Fibroblast of the conjunctiva (primary cell): ENCODE results near the gene YRDC.

Experiments
- DNase-seq: peaks from one replicate; pipeline ENCODE4 v3.0.0-alpha.2; 2010; ENCODE audit warnings: low read depth

Gene YRDC, protein sequence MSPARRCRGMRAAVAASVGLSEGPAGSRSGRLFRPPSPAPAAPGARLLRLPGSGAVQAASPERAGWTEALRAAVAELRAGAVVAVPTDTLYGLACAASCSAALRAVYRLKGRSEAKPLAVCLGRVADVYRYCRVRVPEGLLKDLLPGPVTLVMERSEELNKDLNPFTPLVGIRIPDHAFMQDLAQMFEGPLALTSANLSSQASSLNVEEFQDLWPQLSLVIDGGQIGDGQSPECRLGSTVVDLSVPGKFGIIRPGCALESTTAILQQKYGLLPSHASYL

DNA sequence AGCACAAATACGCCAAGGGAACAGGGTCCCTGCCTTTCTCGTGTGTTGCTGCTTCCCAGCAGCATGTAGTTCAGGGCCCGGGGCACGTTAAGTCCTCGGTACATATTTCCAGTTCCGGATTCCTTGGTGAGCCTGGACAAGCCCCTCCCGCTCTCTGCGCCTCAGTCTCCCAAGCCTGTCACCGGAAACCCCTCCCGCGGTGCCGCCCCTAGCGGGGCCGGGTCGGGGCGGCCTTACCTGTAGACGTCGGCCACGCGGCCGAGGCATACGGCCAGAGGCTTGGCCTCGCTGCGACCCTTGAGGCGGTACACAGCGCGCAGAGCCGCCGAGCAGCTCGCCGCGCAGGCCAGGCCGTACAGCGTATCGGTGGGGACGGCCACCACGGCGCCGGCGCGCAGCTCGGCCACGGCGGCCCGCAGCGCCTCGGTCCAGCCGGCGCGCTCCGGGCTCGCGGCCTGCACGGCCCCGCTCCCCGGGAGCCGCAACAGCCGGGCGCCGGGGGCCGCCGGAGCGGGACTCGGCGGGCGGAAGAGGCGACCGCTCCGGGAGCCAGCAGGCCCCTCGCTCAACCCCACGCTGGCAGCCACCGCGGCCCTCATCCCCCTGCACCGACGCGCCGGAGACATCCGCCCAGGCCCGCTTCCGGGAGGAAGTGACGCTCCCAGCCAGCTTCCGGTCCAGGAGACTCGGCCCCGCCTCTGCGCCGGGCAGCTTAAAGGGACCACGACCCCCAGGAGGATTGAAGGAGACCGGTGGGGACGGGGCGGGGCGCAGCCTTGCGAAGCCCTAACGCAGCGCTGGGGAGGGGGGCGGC is at the start of gene YRDC, which contains the start of gene C1orf122:
Gene YRDC, minus strand, starts transcription at position 654 of the 814 bp plus-strand sequence. Its CDS starts 28 bp downstream, at position 626.
Gene C1orf122, plus strand, starts transcription at position 236 of the 814 bp plus-strand sequence. CDS start 615 bp downstream, outside the sequence.
- peak; percentile 80 for DNase-seq

DNA sequence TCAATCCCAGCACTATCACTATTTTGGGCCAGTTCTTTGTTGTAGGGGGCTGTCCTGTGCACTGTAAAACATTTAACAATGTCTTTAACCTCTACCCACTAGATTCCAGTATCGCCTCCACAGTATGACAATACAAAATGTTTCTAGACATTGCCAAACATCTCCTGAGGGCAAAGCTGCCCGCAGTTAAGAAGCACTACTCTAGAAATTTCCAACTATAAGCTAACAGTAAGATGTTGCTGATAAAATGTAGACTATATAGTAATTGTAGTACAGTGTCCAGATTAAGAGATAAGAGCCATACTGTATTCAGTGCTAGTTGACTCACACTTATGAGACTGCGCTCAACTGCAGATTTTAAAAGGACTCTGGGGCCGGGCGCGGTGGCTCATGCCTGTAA is 46.4 kb upstream of the YRDC start:
- DNase-seq = no peak

DNA sequence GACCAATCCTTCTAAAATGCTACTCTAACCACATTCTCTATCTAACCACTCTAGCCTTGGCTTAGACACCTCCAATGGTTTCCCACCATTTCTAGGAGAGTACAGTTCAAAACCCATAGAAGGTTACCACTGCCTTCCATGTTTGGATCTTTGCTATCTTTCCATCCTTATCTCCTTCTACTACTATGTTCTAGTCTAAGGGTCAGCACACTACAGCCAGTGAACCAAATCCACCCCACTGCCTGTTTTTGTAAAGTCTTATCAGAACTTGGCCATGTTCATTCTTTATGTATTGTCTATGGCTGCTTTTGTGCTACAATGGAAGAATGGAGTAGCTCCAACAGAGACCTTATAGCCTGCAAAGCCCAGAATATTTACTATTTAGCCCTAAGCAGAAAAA is 45.1 kb upstream of the YRDC start:
- no peak for DNase-seq

DNA sequence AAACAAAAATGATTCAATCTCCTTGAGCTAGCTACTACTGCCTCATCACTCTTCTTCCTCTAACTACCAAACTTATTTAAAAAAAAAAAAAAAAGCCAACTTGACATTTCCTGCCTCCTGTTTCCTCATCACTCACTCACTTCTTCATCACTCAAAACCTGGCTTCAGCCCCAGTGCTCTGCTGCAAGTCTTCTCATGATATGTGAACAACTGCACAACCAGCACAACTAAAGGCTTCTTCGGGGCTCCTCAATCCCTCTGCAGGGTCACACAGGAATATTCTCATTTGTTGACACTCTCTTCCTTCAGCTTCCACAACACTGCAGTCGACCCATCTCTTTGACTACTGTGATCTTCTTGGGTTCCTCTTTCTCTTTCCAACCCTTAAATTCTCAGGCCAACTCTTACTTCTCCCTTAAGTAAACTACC is 43.8 kb upstream of the YRDC start:
- no peak for DNase-seq

DNA sequence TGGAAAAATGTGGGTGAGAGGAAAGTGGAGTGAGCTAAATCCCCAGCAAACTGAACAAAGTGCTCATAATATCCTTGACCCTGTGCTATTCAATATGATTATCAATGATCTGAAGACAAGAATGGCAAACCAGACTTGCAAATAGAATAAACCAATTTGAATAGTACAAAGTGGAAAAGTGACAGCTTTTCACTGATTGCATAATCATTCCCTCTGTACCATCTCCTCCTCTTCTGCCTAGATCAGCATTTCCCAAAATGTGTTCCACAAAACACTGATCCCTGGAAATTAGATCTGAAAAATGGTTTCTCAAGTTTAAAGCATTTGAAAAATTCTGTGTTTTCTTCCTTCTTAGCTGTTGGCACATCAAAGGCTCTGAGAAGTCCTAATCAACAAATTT is 43.3 kb upstream of the YRDC start:
- DNase-seq = no peak

DNA sequence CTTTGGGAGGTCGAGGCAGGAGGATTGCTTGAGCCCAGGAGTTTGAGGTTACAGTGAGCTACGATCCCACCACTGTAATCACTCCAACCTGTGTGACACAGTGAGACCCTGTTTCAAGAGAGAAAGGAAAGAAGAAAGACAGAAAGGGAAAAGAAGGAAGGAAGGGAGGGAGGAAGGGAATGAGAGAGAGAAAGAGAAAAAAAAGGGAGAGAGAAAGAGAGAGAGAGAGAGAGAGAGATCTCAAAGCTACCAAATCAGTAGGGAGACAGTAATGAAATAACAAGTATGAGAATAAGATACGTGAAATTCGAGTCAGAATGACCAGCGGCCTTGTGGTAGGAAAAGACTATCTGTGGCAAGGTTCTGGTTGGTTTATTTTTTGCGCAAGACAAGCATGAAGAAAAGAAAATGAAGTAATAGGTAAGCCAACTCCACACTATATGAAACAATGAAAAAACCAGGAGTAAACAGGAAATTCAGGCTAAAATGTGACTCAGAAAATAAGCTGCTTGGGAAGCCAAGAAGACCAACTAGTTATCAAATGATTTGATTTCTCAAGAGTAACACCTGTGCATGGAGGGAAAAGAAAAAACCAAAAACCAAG is 42.4 kb upstream of the YRDC start:
- no peak for DNase-seq

DNA sequence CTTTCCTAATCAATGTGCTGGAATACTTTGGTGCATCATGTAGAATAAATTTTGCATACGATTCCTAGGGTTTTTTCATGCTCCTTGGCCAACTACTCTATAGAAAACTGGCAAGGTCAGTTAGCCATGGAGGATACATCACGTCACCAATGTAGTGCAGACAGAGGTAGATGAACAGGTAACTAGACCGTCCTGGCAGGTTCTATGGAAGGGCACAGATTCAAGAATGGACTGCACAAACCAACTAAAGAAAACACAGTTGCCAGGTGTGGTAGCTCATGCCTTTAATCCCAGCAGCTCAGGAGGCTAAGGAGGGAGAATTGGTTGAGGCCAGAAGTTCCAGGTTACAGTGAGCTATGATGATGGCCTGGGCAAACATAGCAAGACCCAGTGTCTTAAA is 41.5 kb upstream of the YRDC start:
- DNase-seq = no peak

DNA sequence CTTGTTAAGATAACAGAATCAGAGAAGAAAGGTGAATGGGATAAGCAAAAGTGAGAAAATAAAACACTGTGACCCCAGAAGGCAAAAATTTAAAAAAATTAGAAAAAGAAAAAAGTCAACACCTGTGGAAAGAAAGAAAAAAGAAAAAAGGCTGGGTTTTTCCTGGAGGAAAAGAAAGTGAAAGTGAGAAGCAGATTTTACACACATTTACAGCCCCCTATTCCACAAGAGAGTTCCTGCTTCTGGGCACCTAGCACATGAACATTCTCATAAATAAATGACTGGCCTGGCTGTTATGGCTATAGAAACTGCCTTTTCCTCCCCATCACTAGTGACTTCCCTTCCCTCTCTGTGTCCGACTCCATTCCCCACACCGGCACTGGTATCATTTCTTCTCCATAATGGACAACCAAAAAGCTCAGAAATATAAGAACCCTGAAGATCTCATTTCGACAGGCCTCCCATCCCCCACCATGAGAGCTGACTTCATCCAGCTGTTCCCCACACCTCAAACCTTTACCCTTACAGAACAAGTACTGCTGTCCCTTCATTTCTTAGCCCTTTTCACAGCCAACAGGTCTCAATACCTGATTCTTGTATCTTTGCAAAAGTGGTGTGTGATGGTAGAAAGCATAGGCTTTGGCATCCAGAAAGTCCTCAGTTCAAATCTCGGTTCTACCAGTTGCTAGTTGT is 38.8 kb upstream of the YRDC start:
- DNase-seq = no peak

DNA sequence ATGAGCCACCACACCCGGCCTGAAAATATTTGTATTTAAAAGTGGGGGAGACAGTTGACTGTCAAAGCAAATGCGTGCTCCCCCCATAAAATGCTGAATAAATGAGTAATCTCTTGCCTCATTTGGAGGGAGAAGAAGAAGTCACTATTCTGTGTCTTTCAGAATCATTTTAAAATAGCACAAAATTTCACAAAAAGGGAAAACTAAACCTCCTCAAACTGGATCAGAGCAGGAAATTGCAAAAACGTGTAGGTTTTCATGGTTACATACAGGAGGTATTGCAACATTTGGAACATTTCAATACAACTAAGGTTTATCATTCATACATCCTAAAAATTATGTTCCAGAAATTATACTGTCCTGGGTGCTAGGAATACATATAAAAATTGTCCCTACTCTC is 37.8 kb upstream of the YRDC start:
- DNase-seq = no peak

DNA sequence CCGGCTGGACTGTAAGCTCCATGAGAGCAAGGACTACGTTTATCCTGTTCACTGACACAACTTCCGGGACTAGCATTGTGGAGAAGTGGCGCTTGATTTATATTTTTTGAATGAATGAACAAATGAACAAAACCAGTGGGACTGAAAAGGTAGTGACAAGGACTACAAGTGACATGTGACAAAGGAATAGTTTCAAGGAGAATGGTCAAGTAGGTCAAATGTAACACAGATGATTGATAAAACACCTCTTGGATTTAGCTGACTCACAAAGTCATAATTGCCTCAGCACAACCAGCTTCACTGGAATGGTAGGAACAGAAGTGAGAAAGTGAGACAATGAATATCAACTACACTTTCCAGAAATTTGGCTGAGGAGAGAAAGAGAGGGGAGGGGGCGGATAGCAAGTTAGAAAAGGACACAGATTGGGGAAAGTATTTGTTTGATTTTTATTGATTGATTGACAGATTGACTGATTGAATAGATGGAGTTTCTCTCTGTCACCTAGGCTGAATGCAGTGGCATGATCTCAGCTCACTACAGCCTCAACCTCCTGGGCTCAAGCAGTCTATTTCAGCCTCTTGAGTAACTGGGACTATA is 37.1 kb upstream of the YRDC start:
- DNase-seq = no peak

DNA sequence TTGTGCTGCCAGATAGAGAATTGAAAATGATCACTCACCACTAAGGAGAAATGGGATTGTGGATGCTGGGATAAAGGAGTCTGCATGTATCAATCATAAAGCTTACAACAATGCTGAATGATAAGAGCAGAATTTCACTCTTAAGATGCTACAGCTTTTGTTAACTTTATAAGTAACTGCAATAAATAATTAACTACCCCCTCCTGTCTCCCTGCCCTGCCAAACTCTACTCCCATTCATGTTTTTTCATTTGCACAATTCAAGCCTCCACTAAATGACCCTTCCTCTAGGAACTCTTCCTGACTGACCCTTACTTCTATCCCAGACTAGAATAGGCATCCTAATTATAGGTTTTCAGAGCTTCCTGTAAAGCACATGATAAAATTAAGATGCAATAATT is 36.5 kb upstream of the YRDC start:
- DNase-seq = no peak

DNA sequence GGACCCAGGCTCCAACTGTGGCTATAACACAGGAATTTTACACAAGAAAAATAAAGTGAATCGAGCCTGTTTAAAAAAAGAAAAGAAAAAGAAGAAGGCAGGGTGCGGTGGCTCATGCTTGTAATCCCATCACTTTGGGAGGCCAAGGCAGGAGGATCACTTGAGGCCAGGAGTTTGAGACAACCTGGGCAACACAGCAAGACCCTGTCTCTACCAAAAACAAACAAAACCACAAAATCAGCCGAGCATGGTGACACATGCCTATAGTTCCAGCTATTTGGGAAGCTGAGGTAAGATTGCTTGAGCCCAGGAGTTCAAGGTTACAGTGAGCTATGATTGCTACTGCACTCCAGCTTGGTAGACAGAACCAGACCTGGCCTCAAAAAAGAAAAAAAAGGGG is 33.6 kb upstream of the YRDC start:
- DNase-seq = no peak

DNA sequence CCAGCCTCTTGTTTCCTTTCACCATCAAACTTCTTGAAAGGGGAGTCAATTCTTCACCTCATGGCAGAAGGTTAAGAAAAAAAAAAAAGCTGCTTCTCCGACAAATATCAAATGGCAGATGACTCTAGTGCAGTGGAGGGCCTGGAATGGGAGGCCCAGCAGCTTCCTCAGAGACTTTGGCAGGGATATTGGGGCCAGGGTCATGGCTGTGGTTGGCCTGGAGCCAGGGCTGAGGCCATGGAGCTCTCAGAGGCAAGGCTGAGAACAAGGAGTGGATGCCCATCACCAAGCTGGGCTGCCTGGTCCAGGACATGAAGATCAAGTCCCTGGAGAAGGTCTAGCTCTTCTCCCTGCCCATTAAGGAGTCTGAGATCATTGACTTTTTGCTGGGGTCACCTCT is 32.7 kb upstream of the YRDC start:
- no peak for DNase-seq

DNA sequence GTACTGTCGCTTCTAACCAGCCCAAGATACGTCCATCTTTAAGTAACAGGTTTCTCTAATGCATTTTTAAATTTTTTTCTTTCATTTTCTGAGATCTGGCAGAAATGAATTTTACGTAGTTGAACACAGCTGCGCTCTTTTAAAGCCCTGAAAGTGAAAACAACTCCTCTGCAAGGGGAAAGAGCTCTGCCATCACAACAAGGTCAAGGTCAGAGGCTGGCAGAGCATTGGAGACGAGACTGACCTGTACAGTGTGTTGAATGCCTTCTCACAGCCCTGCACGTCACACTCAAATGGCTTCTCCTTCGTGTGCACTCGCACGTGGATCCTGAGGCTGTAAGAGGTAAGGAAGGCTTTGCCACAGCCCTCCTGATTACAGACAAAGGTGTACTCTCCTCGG is 31.7 kb upstream of the YRDC start:
- DNase-seq = no peak

DNA sequence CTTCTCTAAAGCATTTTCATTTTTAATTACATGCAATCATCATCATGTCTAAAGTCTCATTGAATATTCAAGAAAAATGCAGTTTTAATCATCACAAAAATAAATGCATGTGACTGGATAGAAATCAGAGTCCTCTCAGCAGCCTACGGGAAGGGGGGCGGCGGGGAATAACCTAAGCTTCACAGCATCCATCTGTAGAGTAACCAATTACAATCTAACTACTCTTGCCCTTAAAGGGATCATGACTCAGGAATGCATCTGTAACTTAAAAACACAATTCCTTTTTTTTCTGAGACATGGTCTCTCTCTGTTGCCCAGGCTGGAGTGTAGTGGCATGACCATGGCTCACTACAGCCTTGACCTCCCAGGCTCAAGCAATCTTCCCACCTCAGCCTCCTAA is 28.8 kb upstream of the YRDC start:
- no peak for DNase-seq

DNA sequence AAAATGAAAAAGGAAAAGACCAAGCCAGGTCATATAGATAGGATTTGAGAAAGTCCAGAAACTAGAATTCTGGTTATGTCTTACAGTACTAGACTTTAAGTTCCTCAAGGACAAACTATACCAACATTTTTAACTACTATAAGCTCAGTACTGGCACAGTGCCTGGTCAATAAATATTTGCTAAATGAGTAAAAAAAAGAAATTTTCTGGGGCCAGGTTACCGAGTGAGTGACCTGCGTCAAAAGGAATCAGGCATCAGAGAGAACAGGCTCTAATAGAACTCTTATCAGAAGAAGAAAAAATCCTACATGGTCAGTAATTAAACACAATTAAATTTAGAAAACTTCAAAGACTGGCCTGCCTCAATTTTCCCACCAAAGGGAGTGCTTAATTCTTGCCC is 23.8 kb upstream of the YRDC start:
- no peak for DNase-seq

DNA sequence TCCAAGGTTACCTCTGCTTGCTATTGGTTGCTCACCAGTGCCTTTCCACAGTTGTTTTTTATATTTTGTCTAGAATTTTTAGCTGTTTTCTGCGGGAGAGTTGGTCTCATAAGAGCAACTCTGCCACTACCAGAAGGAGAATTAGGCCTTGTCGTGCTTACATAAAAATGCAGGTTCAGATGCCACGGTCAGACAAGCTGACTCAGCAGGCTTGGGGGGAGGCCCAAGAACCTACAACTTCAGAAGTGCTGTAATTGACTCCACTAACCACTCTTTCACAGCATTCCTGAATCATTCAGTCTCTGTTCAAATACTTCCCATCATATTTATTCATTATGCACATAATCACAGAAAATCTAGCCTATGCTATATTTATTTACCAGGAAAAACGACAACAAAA is 23.1 kb upstream of the YRDC start:
- DNase-seq = no peak

DNA sequence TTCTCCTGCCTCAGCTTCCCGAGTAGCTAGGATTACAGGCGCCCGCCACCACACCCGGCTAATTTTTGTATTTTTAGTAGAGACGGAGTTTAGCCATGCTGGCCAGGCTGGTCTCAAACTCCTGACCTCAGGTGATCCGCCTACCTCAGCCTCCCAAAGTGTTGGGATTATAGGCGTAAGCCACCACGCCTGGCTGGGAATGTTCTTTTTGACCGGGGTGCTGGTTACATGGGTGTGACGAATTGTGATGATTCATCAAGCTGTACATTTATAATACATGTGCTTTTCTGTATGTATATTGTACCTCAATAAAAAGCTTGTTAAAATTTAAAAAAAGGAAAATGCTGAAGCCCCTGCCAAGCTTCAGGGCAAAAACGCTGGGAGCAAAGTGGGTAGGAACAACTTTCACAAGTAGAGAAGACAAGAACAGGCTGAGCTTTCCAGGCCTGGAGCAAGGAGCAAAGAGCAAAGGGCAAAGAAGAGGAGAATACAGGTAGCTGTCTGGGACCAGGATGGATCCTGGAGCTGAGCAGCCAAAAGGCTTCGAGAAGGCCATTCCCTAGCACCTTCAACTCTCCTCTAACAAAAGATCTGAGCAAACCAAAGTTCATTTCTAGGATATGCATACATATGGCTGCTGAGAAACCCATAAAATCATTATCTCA is 20.5 kb upstream of the YRDC start:
- DNase-seq = no peak

DNA sequence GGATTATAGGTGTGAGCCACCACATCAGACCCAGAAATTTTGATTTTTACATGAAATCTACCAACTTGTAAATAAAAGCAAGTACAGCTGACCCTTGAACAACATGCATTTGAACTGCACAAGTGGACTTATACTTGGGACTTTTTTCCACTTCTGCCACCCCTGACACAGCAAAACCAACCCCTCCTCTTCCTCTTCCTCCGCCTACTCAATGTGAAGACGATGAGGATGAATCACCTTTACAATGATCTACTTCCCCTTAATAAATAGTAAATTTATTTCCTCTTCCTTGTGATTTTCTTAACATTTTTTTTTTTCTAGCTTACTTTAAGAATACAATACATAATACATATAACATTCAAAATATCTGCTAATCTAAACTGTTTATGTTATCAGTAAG is 17.5 kb upstream of the YRDC start:
- no peak for DNase-seq

DNA sequence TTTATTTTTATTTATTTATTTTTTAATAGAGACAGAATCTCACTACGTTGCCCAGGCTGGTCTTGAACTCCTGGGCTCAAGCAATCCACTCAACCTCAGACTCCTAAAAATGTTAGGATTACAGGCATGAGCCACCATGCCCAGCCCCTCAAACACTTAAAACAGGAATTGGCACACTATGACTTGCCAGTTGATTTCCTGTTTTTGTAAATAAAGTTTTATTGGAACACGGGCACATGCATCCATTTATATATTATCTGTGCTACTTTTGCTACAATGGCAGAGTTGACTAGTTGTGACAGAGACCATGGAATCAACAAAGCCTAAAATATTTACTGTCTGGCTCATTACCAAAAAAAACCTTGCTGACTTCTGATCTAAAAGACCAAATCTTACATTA is 16.0 kb upstream of the YRDC start:
- DNase-seq = no peak
